GM21576 (cell line): ENCODE results near the gene G3BP2.
"Not testable (repeated sequence)": the region's sequence is repeated elsewhere in the genome, so short reads cannot be mapped to it uniquely, and the experiment has no call there.

Experiments
- ATAC-seq: cut with Tn5 transposase; IDR thresholded peaks from one replicate; pipeline ENCODE4 v1.9.1; 2021; ENCODE audit warnings: mild to moderate bottlenecking, moderate library complexity; ENCODE audit not compliant: unreplicated experiment

G3BP2 gene

GRCh38 chr4:75685546-75686189 lies 12.5 kb upstream of the G3BP2 start:
- ATAC-seq, result no peak

- no peak for ATAC-seq
These were observed 10.4 kb upstream of the G3BP2 start for GRCh38 chr4:75683482-75684155.

- ATAC-seq, result no peak
These were observed 6.8 kb upstream of the G3BP2 start for GRCh38 chr4:75679876-75680575.

- ATAC-seq, result no peak
These were observed 5.8 kb upstream of the G3BP2 start for GRCh38 chr4:75678965-75679364.

GRCh38 chr4:75678473-75678872 lies 5.3 kb upstream of the G3BP2 start:
- no peak for ATAC-seq

GRCh38 chr4:75675004-75675531 lies 1.9 kb upstream of the G3BP2 start:
- no peak for ATAC-seq

GRCh38 chr4:75673959-75674328 lies 733 bp upstream of the G3BP2 start:
- ATAC-seq, result no peak

- peak; percentile 26 for ATAC-seq
These were observed 667 bp downstream of the G3BP2 start for GRCh38 chr4:75672461-75673026.

- ATAC-seq, result no peak
These were observed 1.3 kb downstream of the G3BP2 start for GRCh38 chr4:75671802-75672421.

GRCh38 chr4:75668596-75668995 lies 4.6 kb downstream of the G3BP2 start:
- ATAC-seq, result no peak

GRCh38 chr4:75667636-75668035 lies 5.6 kb downstream of the G3BP2 start:
- ATAC-seq, result not testable (repeated sequence)

GRCh38 chr4:75666299-75666698 lies 6.9 kb downstream of the G3BP2 start:
- no peak for ATAC-seq

- not testable (repeated sequence) for ATAC-seq
These were observed 8.6 kb downstream of the G3BP2 start for GRCh38 chr4:75664604-75665003.

GRCh38 chr4:75662626-75663025 lies 10.6 kb downstream of the G3BP2 start:
- ATAC-seq, result no peak

GRCh38 chr4:75660491-75660890 lies 12.7 kb downstream of the G3BP2 start:
- ATAC-seq, result no peak

GRCh38 chr4:75659512-75660031 lies 13.6 kb downstream of the G3BP2 start:
- ATAC-seq, result no peak

GRCh38 chr4:75658876-75659275 lies 14.3 kb downstream of the G3BP2 start:
- no peak for ATAC-seq

GRCh38 chr4:75655562-75655961 lies 17.6 kb downstream of the G3BP2 start:
- no peak for ATAC-seq

- no peak for ATAC-seq
These were observed 18.3 kb downstream of the G3BP2 start for GRCh38 chr4:75654905-75655304.

GRCh38 chr4:75653845-75654503 lies 19.2 kb downstream of the G3BP2 start:
- no peak for ATAC-seq
